H1 (cell line): ENCODE data around the gene SYTL5. TPM values are rescaled to one million over a fixed set of nuclear protein-coding genes. Genes with fewer than 3 reads are reported as not detected.
"Not testable (repeated sequence)": the region's sequence is repeated elsewhere in the genome, so short reads cannot be mapped to it uniquely, and the experiment has no call there.

Source experiments
- CTCF ChIA-PET: fragments of 300-600 bp; sonication (Branson Sonifier 250); formaldehyde crosslinking; loops from one replicate; lab custom pipeline; 2021; ENCODE audit not compliant: partially characterized antibody; lab: Charles Lee
- POLR2A ChIA-PET: fragments of 300-600 bp; sonication (Branson Sonifier 250); formaldehyde crosslinking; loops from one replicate; lab custom pipeline; 2021; ENCODE audit warnings: inconsistent platforms; ENCODE audit not compliant: partially characterized antibody; lab: Charles Lee
- DNase-seq, 2 experiments: peaks; one replicate each; pipeline versions ENCODE4 v3.0.0 to v3.0.0-alpha.2; 2010 to 2022; ENCODE audit warnings: low spot score in 2 of 2, low read depth in 1 of 2, mixed read lengths in 1 of 2
- FAIRE-seq: peaks from 2 replicates; lab custom pipeline; 2011; peaks lifted over from hg19 to GRCh38; lab: Jason Lieb, UNC
- H2AFZ ChIP-seq: 2 replicates; pipeline ENCODE4 v1.8.1; 2012; ENCODE audit warnings: low read length, inconsistent platforms
- H2AK5ac ChIP-seq: 2 replicates; pipeline ENCODE4 v1.6.1; 2013; ENCODE audit warnings: low read depth, low read length
- H2BK120ac ChIP-seq: replicated peaks from 2 replicates; pipeline ENCODE3; 2013; ENCODE audit warnings: low read depth, low read length, inconsistent platforms
- H2BK12ac ChIP-seq: 2 replicates; pipeline ENCODE4 v1.6.1; 2013; ENCODE audit warnings: low read depth, low read length
- H2BK15ac ChIP-seq: 2 replicates; pipeline ENCODE4 v1.6.1; 2013; ENCODE audit warnings: low read length
- H2BK20ac ChIP-seq: 2 replicates; pipeline ENCODE4 v1.6.1; 2013; ENCODE audit warnings: low read length
- H2BK5ac ChIP-seq: 2 replicates; pipeline ENCODE4 v1.6.1; 2013; ENCODE audit warnings: low read depth, low read length
- H3K14ac ChIP-seq: 2 replicates; pipeline ENCODE4 v1.6.1; 2013; ENCODE audit warnings: inconsistent platforms; ENCODE audit not compliant: insufficient read length
- H3K18ac ChIP-seq: 2 replicates; pipeline ENCODE4 v1.6.1; 2013; ENCODE audit warnings: low read length; ENCODE audit errors: extremely low read depth
- H3K23ac ChIP-seq: 2 replicates; pipeline ENCODE4 v1.6.1; 2013; ENCODE audit warnings: inconsistent platforms; ENCODE audit not compliant: insufficient read length
- H3K23me2 ChIP-seq: 2 replicates; pipeline ENCODE4 v1.6.1; 2013; ENCODE audit warnings: low read depth, low read length
- H3K27ac ChIP-seq: 2 replicates; pipeline ENCODE4 v1.6.1; 2011; ENCODE audit warnings: low read depth, low read length, inconsistent platforms
- H3K27me3 ChIP-seq, 4 experiments: replicated peaks in 1 of 4; 1 replicate in 1 of 4; 2 replicates in 3 of 4; pipeline versions ENCODE4 v1.6.1 to v1.8.1; 2011 to 2013; ENCODE audit warnings: low read length in 3 of 4, mild to moderate bottlenecking in 3 of 4, inconsistent platforms in 2 of 4, mixed read lengths in 2 of 4, moderate library complexity in 1 of 4; ENCODE audit not compliant: control insufficient read depth in 3 of 4, insufficient read depth in 3 of 4; ENCODE audit errors: extremely low read depth in 1 of 4
- H3K36me3 ChIP-seq, 4 experiments: 2 replicates each; pipeline versions ENCODE4 v1.6.1 to v1.8.1; 2011 to 2013; ENCODE audit warnings: mild to moderate bottlenecking in 4 of 4, low read length in 3 of 4, moderate library complexity in 2 of 4, control low read depth in 1 of 4, inconsistent platforms in 1 of 4; ENCODE audit not compliant: insufficient read depth in 4 of 4, control insufficient read depth in 2 of 4
- H3K4ac ChIP-seq: replicated peaks from 2 replicates; pipeline ENCODE3; 2013; ENCODE audit warnings: low read length, low read depth, mixed read lengths, inconsistent platforms; ENCODE audit not compliant: insufficient read length
- H3K4me1 ChIP-seq, 4 experiments: replicated peaks in 1 of 4; 1 replicate in 1 of 4; 2 replicates in 3 of 4; pipeline versions ENCODE4 v1.6.1 to v1.8.1; 2011 to 2013; ENCODE audit warnings: low read length in 3 of 4, inconsistent platforms in 2 of 4, mixed read lengths in 1 of 4; ENCODE audit not compliant: insufficient read depth in 4 of 4, control insufficient read depth in 3 of 4
- H3K4me2 ChIP-seq, 2 experiments: 2 replicates each; pipeline versions ENCODE4 v1.6.1 to v1.8.1; 2011 to 2013; ENCODE audit warnings: low read depth in 2 of 2, low read length in 2 of 2, control low read depth in 1 of 2, inconsistent platforms in 1 of 2, mild to moderate bottlenecking in 1 of 2; ENCODE audit not compliant: insufficient read depth in 1 of 2
- H3K4me3 ChIP-seq, 4 experiments: fragments of 200-600, 300-600 bp in 1 of 4; sonication (generic), shearing (Covaris generic), sonication (Bioruptor Twin) in 1 of 4; 2 replicates each; pipeline versions ENCODE4 v1.5.1 to v1.8.1; 2011 to 2016; ENCODE audit warnings: low read length in 4 of 4, low read depth in 3 of 4, control low read depth in 2 of 4, inconsistent platforms in 2 of 4, mild to moderate bottlenecking in 2 of 4, mixed read lengths in 1 of 4, moderate library complexity in 1 of 4; ENCODE audit not compliant: insufficient read depth in 2 of 4; ENCODE audit errors: extremely low read depth in 1 of 4
- H3K56ac ChIP-seq: replicated peaks from 2 replicates; pipeline ENCODE3; 2013; ENCODE audit warnings: low read depth, mild to moderate bottlenecking, mixed read lengths, low read length, inconsistent platforms; ENCODE audit not compliant: insufficient read length
- H3K79me1 ChIP-seq: 2 replicates; pipeline ENCODE4 v1.6.1; 2013; ENCODE audit warnings: low read depth, low read length, control low read depth
- H3K79me2 ChIP-seq, 2 experiments: 2 replicates each; pipeline versions ENCODE4 v1.6.1 to v1.8.1; 2012 to 2013; ENCODE audit warnings: low read length in 2 of 2, mild to moderate bottlenecking in 2 of 2, inconsistent platforms in 1 of 2; ENCODE audit not compliant: insufficient read depth in 2 of 2, control insufficient read depth in 1 of 2
- H3K9ac ChIP-seq, 4 experiments: replicated peaks in 1 of 4; 1 replicate in 1 of 4; 2 replicates in 3 of 4; pipeline versions ENCODE4 v1.6.1 to v1.8.1; 2011 to 2013; ENCODE audit warnings: low read depth in 3 of 4, low read length in 3 of 4, control low read depth in 2 of 4, mild to moderate bottlenecking in 2 of 4, moderate library complexity in 2 of 4, inconsistent platforms in 1 of 4; ENCODE audit errors: extremely low read depth in 1 of 4
- H3K9me3 ChIP-seq, 2 experiments: 2 replicates each; pipeline versions ENCODE4 v1.6.1 to v1.8.1; 2012 to 2013; ENCODE audit warnings: mild to moderate bottlenecking in 2 of 2, moderate library complexity in 2 of 2, control low read depth in 1 of 2, inconsistent platforms in 1 of 2, low read depth in 1 of 2, low read length in 1 of 2, mixed read lengths in 1 of 2; ENCODE audit not compliant: insufficient read depth in 2 of 2
- H4K20me1 ChIP-seq, 2 experiments: replicated peaks in 1 of 2; 2 replicates each; pipeline versions ENCODE3 to v1.8.1; 2011 to 2013; ENCODE audit warnings: inconsistent platforms in 2 of 2, low read length in 2 of 2, mild to moderate bottlenecking in 1 of 2; ENCODE audit not compliant: insufficient read depth in 2 of 2, control insufficient read depth in 1 of 2
- H4K5ac ChIP-seq: 2 replicates; pipeline ENCODE4 v1.6.1; 2013; ENCODE audit warnings: low read length, low read depth, mixed read lengths, inconsistent platforms; ENCODE audit not compliant: insufficient read length
- H4K8ac ChIP-seq: 2 replicates; pipeline ENCODE4 v1.8.0; 2013; ENCODE audit warnings: mild to moderate bottlenecking, moderate library complexity, low read length, inconsistent platforms; ENCODE audit not compliant: insufficient read depth; ENCODE audit errors: extremely low read depth
- H4K91ac ChIP-seq: replicated peaks from 2 replicates; pipeline ENCODE3; 2013; ENCODE audit warnings: low read length, mixed read lengths, inconsistent platforms; ENCODE audit not compliant: insufficient read length
- WGBS, 2 experiments: shearing (Covaris generic) in 1 of 2; methylation state at CpG; one replicate each; pipeline versions ENCODE4 v1.1.6 to v1.1.7; 2013 to 2015; ENCODE audit warnings: low lambda C conversion rate in 2 of 2, mixed read lengths in 2 of 2, inconsistent platforms in 1 of 2, low coverage in 1 of 2, missing lambda C conversion rate in 1 of 2; ENCODE audit not compliant: insufficient replicate concordance in 2 of 2, insufficient coverage in 1 of 2, insufficient read length in 1 of 2; ENCODE audit errors: extremely low coverage in 1 of 2, missing lambda C conversion rate in 1 of 2; 5-methylcytosine and 5-hydroxymethylcytosine counted together
- polyA plus RNA-seq, 7 experiments: library from polyadenylated mRNA; depleted of rRNA in 3 of 7; stranded (reverse) in 5 of 7; unstranded in 2 of 7; fragments of >200 nt in 5 of 7; fragments of 200-250 nt in 2 of 7; gene quantifications; 1 replicate in 5 of 7; 2 replicates in 1 of 7; 4 replicates in 1 of 7; pipeline versions ENCODE4 v1.2.1 to v1.2.3, GENCODE V29; 2011 to 2013; ENCODE audit warnings: missing spikeins in 2 of 7, mixed read lengths in 2 of 7
- total RNA-seq: library from RNA; stranded (reverse); fragmentation: NEBNext Ultra II Directional; extraction: Animal tissue kit (Norgen Biotek cat#: 25700); gene quantifications from 2 replicates; pipeline ENCODE4 v1.2.1, GENCODE V29; 2021

Gene SYTL5
- total and polyA plus RNA-seq, 2 of the 8 experiments (the other 6 are each of a cell fraction or from before 2014, with no cell fraction given), result 0.15 to 0.52 TPM

DNA sequence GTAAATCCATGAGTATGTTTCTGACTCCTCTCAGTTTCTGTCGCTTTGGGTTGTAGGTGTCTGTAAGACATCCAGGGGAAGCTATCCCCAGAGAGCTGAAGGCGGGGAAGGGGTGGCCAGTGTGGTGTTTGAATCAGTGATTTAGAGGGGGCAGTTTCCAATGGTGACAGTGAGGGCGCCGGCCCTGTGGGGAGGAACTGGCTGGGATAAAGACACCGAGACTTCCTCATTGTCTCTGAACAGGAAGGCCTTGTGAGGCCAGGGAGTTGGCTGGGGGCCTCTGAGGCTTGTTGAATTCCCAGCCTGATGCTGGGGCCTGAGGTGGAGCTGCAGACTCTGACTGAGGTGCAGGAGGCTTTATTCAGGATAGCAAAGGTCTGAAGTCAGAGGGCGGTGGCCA, 15.1 kb upstream of the SYTL5 start:
- H3K27me3 ChIP-seq, H3K56ac ChIP-seq, H2AK5ac ChIP-seq, H4K91ac ChIP-seq, H2BK120ac ChIP-seq, H3K4me2 ChIP-seq, H2BK15ac ChIP-seq, FAIRE-seq, H3K9me3 ChIP-seq, POLR2A ChIA-PET, H2BK5ac ChIP-seq, H3K23me2 ChIP-seq, H3K4me3 ChIP-seq, H3K4ac ChIP-seq, H4K8ac ChIP-seq, H4K20me1 ChIP-seq, DNase-seq, H3K79me1 ChIP-seq, H3K36me3 ChIP-seq, CTCF ChIA-PET, H3K18ac ChIP-seq, H2BK12ac ChIP-seq, H3K79me2 ChIP-seq, H3K9ac ChIP-seq, H3K27ac ChIP-seq, H3K4me1 ChIP-seq, H4K5ac ChIP-seq, H3K14ac ChIP-seq, H2AFZ ChIP-seq, H2BK20ac ChIP-seq, H3K23ac ChIP-seq: not testable (repeated sequence)
- 84% methylated on average over 5 of the region's 6 CpGs; no CpG with 5 or more reads in 1 of the 2 experiments for WGBS, 2 experiments
